A549 treated with CORT108297 at 1 μM for 4 hours (cell line): Measurements from ENCODE around the gene TEX12. TPM values are rescaled to one million over a fixed set of nuclear protein-coding genes. Genes with fewer than 3 reads are reported as not detected.

Experiments used
- total RNA-seq: library from RNA; stranded (reverse); fragments of 200-300 nt; extraction: Qiagen RNA extraction; gene quantifications from 5 replicates; pipeline ENCODE4 v1.2.3, GENCODE V29; 2022

TEX12 gene, protein sequence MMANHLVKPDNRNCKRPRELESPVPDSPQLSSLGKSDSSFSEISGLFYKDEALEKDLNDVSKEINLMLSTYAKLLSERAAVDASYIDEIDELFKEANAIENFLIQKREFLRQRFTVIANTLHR
- 0.17 TPM in 1 of 5 replicates, not detected in the others for total RNA-seq

DNA sequence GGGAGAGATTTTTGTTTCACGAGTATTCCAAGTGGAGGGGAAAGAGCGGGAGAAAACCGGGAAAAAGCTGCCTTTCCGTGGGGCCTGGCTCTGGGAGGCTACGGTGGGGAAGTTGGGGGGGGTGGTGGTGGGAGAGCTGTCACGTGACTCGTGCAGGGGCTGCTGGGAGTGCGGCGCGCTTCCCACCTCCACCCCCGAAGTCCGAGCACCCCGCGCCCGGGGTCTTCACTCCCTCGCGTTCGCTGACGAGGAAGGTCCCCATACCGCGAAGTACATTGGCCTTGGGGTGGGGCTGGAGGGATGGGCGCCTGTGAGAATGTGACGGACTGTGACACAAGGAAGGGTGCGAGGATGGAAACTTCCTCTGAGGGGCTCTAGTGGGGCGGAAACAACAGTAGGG, at the start of gene TEX12:
Gene TEX12, plus strand, starts transcription at position 228 of the 400 bp plus-strand sequence. CDS start 1,897 bp downstream, outside the sequence.

DNA sequence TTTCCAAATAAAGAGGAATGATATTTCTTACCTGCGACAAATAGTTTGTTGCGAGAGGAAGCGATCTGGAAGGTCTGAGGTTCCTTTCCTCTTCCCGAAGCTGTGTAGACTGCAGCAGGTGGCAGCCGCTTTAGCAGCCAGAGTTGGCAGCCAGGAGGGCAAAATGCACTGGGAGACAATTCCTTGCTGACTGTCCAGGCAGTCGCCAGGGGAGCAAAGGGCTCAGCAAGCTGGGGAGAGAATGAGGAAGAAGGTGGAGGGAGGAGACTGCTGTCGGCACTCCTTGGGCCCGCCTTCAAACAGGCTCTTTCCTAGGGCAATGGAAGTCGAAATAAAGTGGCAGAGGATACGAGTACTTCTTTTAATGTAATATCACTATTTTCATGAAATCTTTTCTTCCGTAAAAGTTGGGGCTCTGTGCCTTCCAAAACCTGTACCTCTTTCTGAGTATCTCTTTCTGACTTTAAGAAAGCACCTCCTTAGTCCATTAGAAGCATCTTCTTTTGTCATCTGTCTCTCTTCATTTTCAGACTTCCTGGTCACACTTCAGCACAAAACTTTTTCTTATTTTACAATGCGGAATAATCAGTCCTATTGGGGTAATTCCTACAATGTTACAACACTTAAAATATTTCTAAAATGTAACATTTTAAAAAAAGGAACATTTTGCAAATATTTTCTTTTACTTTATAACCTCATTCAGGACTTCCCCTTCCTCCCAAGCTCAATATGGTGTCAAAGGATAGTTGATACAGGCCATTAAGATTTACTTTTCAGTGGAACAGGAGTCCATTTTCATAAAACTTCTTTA, 3.1 kb upstream of the TEX12 start, which contains the start of gene IL18:
Gene IL18, minus strand, starts transcription at position 220 of the 811 bp plus-strand sequence. CDS start 9,041 bp downstream, outside the sequence.

DNA sequence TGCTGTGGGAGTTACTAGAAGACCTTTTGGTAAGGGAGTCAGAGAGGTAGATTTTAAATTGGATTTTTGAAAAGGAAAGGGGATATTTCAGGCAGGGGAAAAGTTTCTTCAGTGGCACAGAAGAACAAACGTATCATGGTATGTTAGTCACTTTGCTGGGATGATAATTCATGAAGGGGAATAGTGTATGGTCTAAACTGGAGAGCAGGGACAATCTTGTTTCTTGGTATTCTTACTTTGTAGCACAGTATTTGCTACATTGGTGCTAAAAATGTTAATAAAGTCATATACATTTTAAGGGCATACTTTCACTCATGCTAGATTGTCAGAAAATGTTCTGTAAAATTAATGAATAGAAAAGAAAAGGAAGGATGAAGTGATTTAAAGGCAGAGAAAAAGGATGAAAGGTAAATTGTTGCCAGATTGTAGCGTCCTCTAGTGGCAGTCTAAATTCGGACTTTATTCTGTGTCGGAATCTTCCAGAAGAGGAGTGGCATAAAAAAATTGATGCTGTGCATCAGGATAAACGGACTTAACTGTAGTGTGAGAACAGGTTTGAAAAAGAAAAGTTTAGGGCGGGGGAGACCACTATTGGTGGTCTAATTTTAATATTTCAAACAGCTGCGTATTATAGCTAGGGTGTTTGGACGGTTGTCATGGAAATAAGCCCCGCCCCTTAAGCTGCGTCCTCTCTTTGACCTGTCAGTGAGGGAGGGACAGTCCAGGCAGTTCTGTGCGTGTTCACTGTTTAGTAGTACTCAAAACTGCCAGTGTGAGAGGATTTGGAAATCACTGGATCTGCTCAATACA, 7.8 kb downstream of the TEX12 start, which contains the start of gene BCO2:
Gene BCO2, plus strand, starts transcription at position 724 of the 810 bp plus-strand sequence. CDS start 90 bp downstream, outside the sequence.

Other genes starting within 250 kb of the TEX12 start
- 0.11 TPM in 1 of 5 replicates, not detected in the others for gene C11orf52, start 248.5 kb upstream of the TEX12 start, total RNA-seq
- gene DIXDC1, start 230.0 kb upstream of the TEX12 start, total RNA-seq: 4.1 to 7.5 TPM (median 6.9 TPM) in 5 replicates
- 24.4 to 33.2 TPM (median 28.3 TPM) in 5 replicates for gene DLAT, start 142.0 kb upstream of the TEX12 start, total RNA-seq
- gene PIH1D2, start 93.4 kb upstream of the TEX12 start, total RNA-seq: 0.77 to 1.5 TPM (median 0.99 TPM) in 5 replicates
- 12.1 to 18.8 TPM (median 14.4 TPM) in 5 replicates for gene NKAPD1, start 93.1 kb upstream of the TEX12 start, total RNA-seq
- gene TIMM8B, start 80.6 kb upstream of the TEX12 start, total RNA-seq: 67.1 to 72.7 TPM (median 69.5 TPM) in 5 replicates
- gene SDHD, start 80.5 kb upstream of the TEX12 start, total RNA-seq: 66.2 to 98.0 TPM (median 68.1 TPM) in 5 replicates
- gene IL18, start 3.3 kb upstream of the TEX12 start, total RNA-seq: 92.2 to 108 TPM (median 101 TPM) in 5 replicates
- 0.40 to 1.2 TPM (median 0.80 TPM) in 5 replicates for gene BCO2, start 8.1 kb downstream of the TEX12 start, total RNA-seq
- gene PTS, start 59.1 kb downstream of the TEX12 start, total RNA-seq: 30.4 to 33.1 TPM (median 31.7 TPM) in 5 replicates
- gene PLET1, start 93.5 kb downstream of the TEX12 start, total RNA-seq: not detected in 5 replicates